Trophoblast cell (in vitro differentiated cells and primary cell): ENCODE measurements around the gene RGS19.

Experiments used
- DNase-seq, 2 donors: peaks; one replicate each; pipeline ENCODE4 v3.0.0-alpha.2; 2016
- H2AFZ ChIP-seq: 2 replicates; pipeline ENCODE4 v1.6.1; 2013; ENCODE audit warnings: low read length, moderate library complexity, mild to moderate bottlenecking; ENCODE audit not compliant: insufficient read depth, poor library complexity
- H2AK5ac ChIP-seq: 2 replicates; pipeline ENCODE4 v1.6.1; 2013; ENCODE audit warnings: mild to moderate bottlenecking, low read length
- H2BK120ac ChIP-seq: 2 replicates; pipeline ENCODE4 v1.6.1; 2013; ENCODE audit warnings: low read length, mild to moderate bottlenecking, moderate library complexity; ENCODE audit not compliant: insufficient read depth, poor library complexity
- H2BK12ac ChIP-seq: 2 replicates; pipeline ENCODE4 v1.6.1; 2013; ENCODE audit warnings: mild to moderate bottlenecking, low read length, moderate library complexity
- H2BK5ac ChIP-seq: 2 replicates; pipeline ENCODE4 v1.6.1; 2013; ENCODE audit warnings: low read length, low read depth, moderate library complexity, mild to moderate bottlenecking; ENCODE audit not compliant: poor library complexity
- H3K14ac ChIP-seq: 2 replicates; pipeline ENCODE4 v1.6.1; 2013; ENCODE audit warnings: mild to moderate bottlenecking, low read length
- H3K18ac ChIP-seq: 2 replicates; pipeline ENCODE4 v1.6.1; 2013; ENCODE audit warnings: mild to moderate bottlenecking, low read length
- H3K23ac ChIP-seq: 2 replicates; pipeline ENCODE4 v1.6.1; 2013; ENCODE audit warnings: low read length
- H3K27ac ChIP-seq: 2 replicates; pipeline ENCODE4 v1.5.1; 2013; ENCODE audit warnings: low read depth, mild to moderate bottlenecking, inconsistent platforms, low read length, moderate library complexity
- H3K27me3 ChIP-seq: 2 replicates; pipeline ENCODE4 v1.6.1; 2013; ENCODE audit warnings: inconsistent platforms, mild to moderate bottlenecking, low read length, moderate library complexity; ENCODE audit not compliant: insufficient read depth
- H3K36me3 ChIP-seq, 2 experiments: 1 replicate in 1 of 2; 2 replicates in 1 of 2; pipeline ENCODE4 v1.6.1; 2013; ENCODE audit warnings: low read length in 2 of 2, mild to moderate bottlenecking in 2 of 2, moderate library complexity in 1 of 2; ENCODE audit not compliant: insufficient read depth in 2 of 2, control insufficient read depth in 1 of 2
- H3K4ac ChIP-seq: 2 replicates; pipeline ENCODE4 v1.6.1; 2013; ENCODE audit warnings: low read depth, mild to moderate bottlenecking, low read length, moderate library complexity
- H3K4me1 ChIP-seq, 2 experiments: 1 replicate in 1 of 2; 2 replicates in 1 of 2; pipeline ENCODE4 v1.6.1; 2013; ENCODE audit warnings: low read length in 2 of 2, mild to moderate bottlenecking in 2 of 2, moderate library complexity in 1 of 2; ENCODE audit not compliant: insufficient read depth in 2 of 2, control insufficient read depth in 1 of 2
- H3K4me2 ChIP-seq: 2 replicates; pipeline ENCODE4 v1.6.1; 2013; ENCODE audit warnings: inconsistent platforms, mild to moderate bottlenecking, low read length, moderate library complexity
- H3K4me3 ChIP-seq: 2 replicates; pipeline ENCODE4 v1.5.1; 2013; ENCODE audit warnings: mild to moderate bottlenecking, low read depth, low read length, inconsistent platforms
- H3K79me1 ChIP-seq: one replicate; pipeline ENCODE4 v1.6.1; 2013; ENCODE audit warnings: low read length
- H3K79me2 ChIP-seq: 2 replicates; pipeline ENCODE4 v1.6.1; 2013; ENCODE audit warnings: low read length, mild to moderate bottlenecking; ENCODE audit not compliant: control insufficient read depth, insufficient read depth, poor library complexity
- H3K9ac ChIP-seq: 2 replicates; pipeline ENCODE4 v1.6.1; 2013; ENCODE audit warnings: mild to moderate bottlenecking, low read length
- H3K9me3 ChIP-seq: 2 replicates; pipeline ENCODE4 v1.6.1; 2013; ENCODE audit warnings: low read depth, mild to moderate bottlenecking, control low read depth, inconsistent platforms, low read length; ENCODE audit not compliant: insufficient read depth
- H4K12ac ChIP-seq: 2 replicates; pipeline ENCODE4 v1.6.1; 2013; ENCODE audit warnings: low read depth, mild to moderate bottlenecking, low read length, moderate library complexity
- H4K8ac ChIP-seq: 2 replicates; pipeline ENCODE4 v1.6.1; 2013; ENCODE audit warnings: low read depth, mild to moderate bottlenecking, low read length, moderate library complexity
- H4K91ac ChIP-seq: one replicate; pipeline ENCODE4 v1.6.1; 2013; ENCODE audit warnings: low read depth, mild to moderate bottlenecking, low read length, moderate library complexity
- WGBS: extraction: QIAGEN DNeasy Blood & Tissue Kit; methylation state at CpG from one replicate; pipeline ENCODE4 v1.1.7; 2013; ENCODE audit warnings: missing lambda C conversion rate; ENCODE audit not compliant: insufficient read length, insufficient coverage; ENCODE audit errors: extremely low coverage; 5-methylcytosine and 5-hydroxymethylcytosine counted together

RGS19 gene

GRCh38 chr20:64099880-64100565 lies 20.7 kb upstream of the RGS19 start:
- DNase-seq = no peak
- Histone ChIP-seq H2BK120ac (no peak overlapping the region), H2AFZ (no peak overlapping the region), H3K9ac (no peak overlapping the region), H3K4me2 (no peak overlapping the region), H3K27ac (no peak overlapping the region), H2AK5ac (no peak overlapping the region), H3K18ac (no peak overlapping the region), H3K27me3 (peaks cover 6% of the 10 kb centered on the region), H2BK5ac (no peak overlapping the region), H4K8ac (no peak overlapping the region), H4K91ac (no peak overlapping the region), H3K79me1 (no peaks in the 10 kb centered on the region), H4K12ac (no peak overlapping the region), H3K4ac (no peak overlapping the region), H3K23ac (no peak overlapping the region), H3K14ac (no peak overlapping the region), H3K79me2 (no peaks in the 10 kb centered on the region), H3K4me1 (peaks cover 0 to 2% of the 10 kb centered on the region in 2 experiments), H3K36me3 (no peaks in the 10 kb centered on the region), H2BK12ac (no peak overlapping the region), H3K9me3 (peaks cover 11% of the 10 kb centered on the region), H3K4me3 (no peak overlapping the region)
- WGBS = no CpG with 5 or more reads among the region's 14 CpGs

DNA sequence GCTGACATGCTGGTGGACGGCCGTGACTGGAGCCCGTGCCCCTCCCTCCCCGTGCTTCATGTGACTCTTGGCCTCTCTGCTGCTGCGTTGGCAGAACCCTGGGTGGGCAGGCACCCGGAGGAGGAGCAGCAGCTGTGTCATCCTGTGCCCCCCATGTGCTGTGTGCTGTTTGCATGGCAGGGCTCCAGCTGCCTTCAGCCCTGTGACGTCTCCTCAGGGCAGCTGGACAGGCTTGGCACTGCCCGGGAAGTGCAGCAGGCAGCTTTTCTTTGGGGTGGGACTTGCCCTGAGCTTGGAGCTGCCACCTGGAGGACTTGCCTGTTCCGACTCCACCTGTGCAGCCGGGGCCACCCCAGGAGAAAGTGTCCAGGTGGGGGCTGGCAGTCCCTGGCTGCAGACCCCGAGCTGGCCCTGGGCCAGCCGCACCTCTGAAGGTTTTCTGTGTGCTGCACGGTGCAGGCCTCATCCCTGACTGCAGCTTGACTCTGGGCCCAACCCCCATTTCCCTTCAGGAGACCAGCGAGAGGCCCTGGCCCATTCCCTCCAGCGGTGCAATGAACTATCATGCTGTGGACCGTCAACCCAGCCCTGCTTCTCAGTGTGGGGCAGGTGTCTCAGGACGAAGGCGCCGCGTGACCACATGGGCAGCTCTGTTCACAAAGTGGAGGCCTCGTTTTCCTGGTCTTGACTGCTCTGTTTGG lies 19.9 kb upstream of the RGS19 start:
- Histone ChIP-seq H3K14ac (no peak overlapping the region), H3K4me3 (no peak overlapping the region), H2AK5ac (no peak overlapping the region), H3K79me1 (no peaks in the 10 kb centered on the region), H3K79me2 (no peaks in the 10 kb centered on the region), H3K9ac (no peak overlapping the region), H3K4ac (no peak overlapping the region), H2BK120ac (no peak overlapping the region), H2BK5ac (no peak overlapping the region), H3K27me3 (peaks cover 6% of the 10 kb centered on the region), H2AFZ (no peak overlapping the region), H3K4me2 (no peak overlapping the region), H4K8ac (no peak overlapping the region), H3K23ac (no peak overlapping the region), H3K9me3 (peaks cover 11% of the 10 kb centered on the region), H4K12ac (no peak overlapping the region), H3K4me1 (peaks cover 0 to 2% of the 10 kb centered on the region in 2 experiments), H3K36me3 (no peaks in the 10 kb centered on the region), H3K27ac (no peak overlapping the region), H4K91ac (no peak overlapping the region), H3K18ac (no peak overlapping the region), H2BK12ac (no peak overlapping the region)
- WGBS = no CpG with 5 or more reads among the region's 21 CpGs
- DNase-seq = no peak

GRCh38 chr20:64098471-64099013 lies 19.2 kb upstream of the RGS19 start:
- Histone ChIP-seq H4K12ac (no peak overlapping the region), H3K9me3 (peaks cover 11% of the 10 kb centered on the region), H2AK5ac (no peak overlapping the region), H3K4me1 (peaks cover 0 to 2% of the 10 kb centered on the region in 2 experiments), H3K79me1 (no peaks in the 10 kb centered on the region), H4K8ac (no peak overlapping the region), H3K9ac (no peak overlapping the region), H3K36me3 (no peaks in the 10 kb centered on the region), H2BK5ac (no peak overlapping the region), H3K23ac (no peak overlapping the region), H4K91ac (no peak overlapping the region), H3K4me2 (no peak overlapping the region), H3K79me2 (no peaks in the 10 kb centered on the region), H2AFZ (no peak overlapping the region), H2BK12ac (no peak overlapping the region), H3K4me3 (no peak overlapping the region), H3K18ac (no peak overlapping the region), H2BK120ac (no peak overlapping the region), H3K27me3 (peaks cover 6% of the 10 kb centered on the region), H3K4ac (no peak overlapping the region), H3K27ac (no peak overlapping the region), H3K14ac (no peak overlapping the region)
- WGBS = no CpG with 5 or more reads among the region's 28 CpGs
- no peak for DNase-seq

DNA sequence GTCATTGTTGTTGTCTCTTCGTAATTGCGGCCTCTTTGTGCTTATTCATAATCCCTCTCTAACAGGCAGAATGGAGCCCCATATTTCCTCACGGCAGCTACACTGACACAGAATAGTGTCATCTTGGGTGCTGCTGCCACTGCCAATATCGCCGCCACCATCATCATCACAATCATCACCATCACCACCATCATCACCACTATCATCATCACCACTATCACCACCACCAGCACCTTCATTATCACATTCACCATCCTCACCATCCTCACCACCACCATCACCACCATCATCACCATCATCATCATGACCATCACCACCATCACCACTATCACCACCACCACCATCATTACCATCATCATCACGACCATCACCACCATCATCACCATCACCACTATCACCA lies 17.2 kb upstream of the RGS19 start:
- Histone ChIP-seq H3K27ac (no peak overlapping the region), H2AK5ac (no peak overlapping the region), H3K9ac (no peak overlapping the region), H4K12ac (no peak overlapping the region), H3K18ac (no peak overlapping the region), H4K91ac (no peak overlapping the region), H3K9me3 (peaks cover 11% of the 10 kb centered on the region), H3K79me1 (no peaks in the 10 kb centered on the region), H3K4me3 (no peak overlapping the region), H2AFZ (no peak overlapping the region), H2BK12ac (no peak overlapping the region), H3K23ac (no peak overlapping the region), H2BK120ac (no peak overlapping the region), H3K4me1 (no peaks in the 10 kb centered on the region), H4K8ac (no peak overlapping the region), H3K4ac (no peak overlapping the region), H3K79me2 (no peaks in the 10 kb centered on the region), H3K4me2 (no peak overlapping the region), H2BK5ac (no peak overlapping the region), H3K14ac (no peak overlapping the region), H3K36me3 (no peaks in the 10 kb centered on the region), H3K27me3 (no peaks in the 10 kb centered on the region)
- DNase-seq = no peak
- no CpG with 5 or more reads among the region's 6 CpGs for WGBS
